Measurements from ENCODE around the gene AOAH.

The AOAH gene

DNA sequence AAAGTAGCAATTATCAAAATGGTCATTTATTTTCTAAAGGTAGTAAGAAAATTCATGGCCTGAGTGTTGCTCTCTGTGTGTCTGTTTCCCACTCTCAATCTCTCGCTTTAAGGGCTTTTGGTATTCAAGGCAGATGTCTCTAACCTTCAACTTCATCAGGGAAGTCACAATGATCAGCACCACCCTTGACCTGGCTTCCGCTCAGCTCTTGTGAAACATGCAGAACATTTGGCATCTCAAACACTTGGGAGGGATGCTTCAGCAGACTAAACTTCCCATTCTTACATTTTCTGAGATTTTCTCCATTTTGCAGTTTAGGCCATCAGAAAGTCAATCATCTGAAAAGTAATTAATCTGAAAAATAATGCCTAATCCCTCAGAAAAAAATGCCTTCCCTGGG, 129.8 kb downstream of the AOAH start:
- TF ChIP-seq, protein P1, sequence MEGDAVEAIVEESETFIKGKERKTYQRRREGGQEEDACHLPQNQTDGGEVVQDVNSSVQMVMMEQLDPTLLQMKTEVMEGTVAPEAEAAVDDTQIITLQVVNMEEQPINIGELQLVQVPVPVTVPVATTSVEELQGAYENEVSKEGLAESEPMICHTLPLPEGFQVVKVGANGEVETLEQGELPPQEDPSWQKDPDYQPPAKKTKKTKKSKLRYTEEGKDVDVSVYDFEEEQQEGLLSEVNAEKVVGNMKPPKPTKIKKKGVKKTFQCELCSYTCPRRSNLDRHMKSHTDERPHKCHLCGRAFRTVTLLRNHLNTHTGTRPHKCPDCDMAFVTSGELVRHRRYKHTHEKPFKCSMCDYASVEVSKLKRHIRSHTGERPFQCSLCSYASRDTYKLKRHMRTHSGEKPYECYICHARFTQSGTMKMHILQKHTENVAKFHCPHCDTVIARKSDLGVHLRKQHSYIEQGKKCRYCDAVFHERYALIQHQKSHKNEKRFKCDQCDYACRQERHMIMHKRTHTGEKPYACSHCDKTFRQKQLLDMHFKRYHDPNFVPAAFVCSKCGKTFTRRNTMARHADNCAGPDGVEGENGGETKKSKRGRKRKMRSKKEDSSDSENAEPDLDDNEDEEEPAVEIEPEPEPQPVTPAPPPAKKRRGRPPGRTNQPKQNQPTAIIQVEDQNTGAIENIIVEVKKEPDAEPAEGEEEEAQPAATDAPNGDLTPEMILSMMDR (IDR thresholded peaks at IDR 0.05; ENCODE audit: low read depth, low read length): no peak
- H3K4me3 ChIP-seq (replicated peaks in 1 of 2; ENCODE audit: low read depth in 2 of 2, low read length in 2 of 2): no peak overlapping the region
- no peak for DNase-seq (ENCODE audit: low read depth in 2 of 2)

DNA sequence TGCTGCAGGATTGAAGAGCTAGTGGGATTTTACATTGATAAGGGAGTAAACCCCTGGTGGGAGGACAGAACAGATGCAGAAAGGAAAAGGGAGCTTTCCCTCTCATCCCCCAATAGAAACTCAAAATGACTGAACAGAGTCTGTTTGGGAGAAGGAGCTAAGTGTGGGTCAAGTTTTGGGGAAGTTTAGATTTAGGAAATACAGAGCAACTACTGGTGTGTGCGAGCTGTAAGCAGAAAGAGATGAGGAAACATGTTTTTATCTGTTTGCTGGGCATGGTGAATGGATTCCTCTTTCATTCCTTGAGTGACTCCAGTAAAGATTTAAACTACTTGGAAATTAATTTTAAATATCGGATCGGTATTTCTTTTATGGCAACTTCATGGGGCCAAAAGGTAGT, 132.7 kb downstream of the AOAH start:
- no peak for DNase-seq (ENCODE audit: low read depth in 2 of 2)
- TF ChIP-seq, protein P1 (IDR thresholded peaks at IDR 0.05; ENCODE audit: low read depth, low read length): no peak
- no peak overlapping the region for H3K4me3 ChIP-seq (replicated peaks in 1 of 2; ENCODE audit: low read depth in 2 of 2, low read length in 2 of 2)

DNA sequence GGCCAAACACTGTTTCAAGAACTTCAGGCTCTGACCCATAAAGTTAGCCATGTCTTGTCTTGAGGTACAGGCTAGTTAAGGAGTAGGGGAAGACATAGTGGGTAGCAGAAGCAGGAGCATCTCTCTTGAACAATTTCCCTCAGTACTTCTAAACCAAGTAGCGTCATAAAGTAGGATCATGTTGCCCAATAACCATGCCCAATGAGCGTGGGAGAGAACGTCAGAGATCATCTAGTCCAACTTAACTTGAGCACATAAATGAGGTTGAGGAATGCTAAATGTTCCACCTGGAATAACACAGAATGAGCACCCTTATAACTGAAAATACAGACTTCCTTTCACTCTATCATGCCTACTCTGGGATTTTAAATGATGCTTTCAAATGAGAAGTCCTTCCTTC, 134.9 kb downstream of the AOAH start:
- TF ChIP-seq, protein P1 (IDR thresholded peaks at IDR 0.05; ENCODE audit: low read depth, low read length): no peak

DNA sequence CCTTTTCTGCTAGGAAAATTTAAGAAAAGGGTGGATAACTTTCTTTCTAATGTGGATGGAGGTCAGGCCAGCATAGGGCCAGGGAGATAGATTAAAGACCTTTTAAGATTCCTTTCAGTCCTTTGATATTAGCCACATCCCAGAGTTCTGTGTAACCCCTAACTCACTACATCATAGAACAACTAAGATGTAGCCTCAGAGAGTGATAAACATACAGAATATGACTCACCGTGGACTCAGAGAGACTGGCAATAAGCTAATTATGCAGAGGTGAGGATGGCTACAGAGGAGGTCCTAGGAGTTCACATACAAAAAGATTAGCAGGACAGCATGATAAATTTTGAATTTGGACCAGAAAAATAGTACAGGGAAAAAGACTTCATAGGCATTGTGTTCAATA, 141.0 kb downstream of the AOAH start:
- peak in 1 of 2 donors; percentile 15 for DNase-seq (ENCODE audit: low read depth in 2 of 2)
- TF ChIP-seq, protein P1 (IDR thresholded peaks at IDR 0.05; ENCODE audit: low read depth, low read length): no peak
- H3K4me3 ChIP-seq (replicated peaks in 1 of 2; ENCODE audit: low read depth in 2 of 2, low read length in 2 of 2): no peak overlapping the region

More for the DNA sequence above, 134.9 kb downstream of the AOAH start:
- H3K4me3 ChIP-seq (replicated peaks in 1 of 2; ENCODE audit: low read depth in 2 of 2, low read length in 2 of 2): no peak overlapping the region
- no peak for DNase-seq (ENCODE audit: low read depth in 2 of 2)

DNA sequence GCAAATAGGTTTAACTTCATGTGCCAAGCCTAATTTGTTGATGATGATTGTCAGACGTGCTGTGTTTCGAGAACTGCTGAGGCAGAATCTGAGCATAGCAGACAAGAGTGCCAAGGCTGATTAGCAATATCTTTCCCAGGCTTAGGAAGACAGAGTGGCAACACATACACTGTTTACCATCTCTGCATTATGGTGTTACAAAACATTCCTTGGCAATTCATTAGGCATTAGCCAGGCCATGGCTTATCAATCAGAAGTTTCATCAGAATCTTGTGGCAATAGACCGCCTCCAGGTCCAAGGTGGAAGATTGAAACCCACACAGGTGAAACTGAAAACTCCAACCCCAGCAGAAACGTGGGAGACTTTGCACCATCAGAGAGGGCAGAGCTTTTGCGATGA, 148.5 kb downstream of the AOAH start:
- TF ChIP-seq, protein P1 (IDR thresholded peaks at IDR 0.05; ENCODE audit: low read depth, low read length): no peak
- H3K4me3 ChIP-seq (replicated peaks in 1 of 2; ENCODE audit: low read depth in 2 of 2, low read length in 2 of 2): no peak overlapping the region
- DNase-seq (ENCODE audit: low read depth in 2 of 2): no peak

DNA sequence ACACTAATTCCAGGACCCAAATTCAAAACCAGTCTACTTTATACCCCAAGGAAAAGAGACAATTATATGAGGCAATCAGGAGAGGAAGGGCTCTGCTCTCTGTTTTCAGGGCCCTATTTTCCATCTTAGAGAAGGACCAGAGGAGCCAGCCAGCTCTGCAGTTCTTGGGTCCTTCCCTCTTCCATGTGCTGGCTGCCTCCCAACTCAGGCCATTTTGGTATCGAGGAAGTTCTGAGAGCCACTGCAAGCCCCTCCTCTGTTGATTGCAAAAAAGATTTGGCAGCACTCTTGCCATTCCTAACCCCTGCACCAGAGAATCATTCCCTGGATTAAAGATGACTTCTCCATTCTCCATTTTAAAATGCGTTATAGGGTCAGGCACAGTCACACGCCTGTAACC, 151.2 kb downstream of the AOAH start:
- no peak overlapping the region for H3K4me3 ChIP-seq (replicated peaks in 1 of 2; ENCODE audit: low read depth in 2 of 2, low read length in 2 of 2)
- TF ChIP-seq, protein P1 (IDR thresholded peaks at IDR 0.05; ENCODE audit: low read depth, low read length): no peak
- DNase-seq (ENCODE audit: low read depth in 2 of 2): no peak

DNA sequence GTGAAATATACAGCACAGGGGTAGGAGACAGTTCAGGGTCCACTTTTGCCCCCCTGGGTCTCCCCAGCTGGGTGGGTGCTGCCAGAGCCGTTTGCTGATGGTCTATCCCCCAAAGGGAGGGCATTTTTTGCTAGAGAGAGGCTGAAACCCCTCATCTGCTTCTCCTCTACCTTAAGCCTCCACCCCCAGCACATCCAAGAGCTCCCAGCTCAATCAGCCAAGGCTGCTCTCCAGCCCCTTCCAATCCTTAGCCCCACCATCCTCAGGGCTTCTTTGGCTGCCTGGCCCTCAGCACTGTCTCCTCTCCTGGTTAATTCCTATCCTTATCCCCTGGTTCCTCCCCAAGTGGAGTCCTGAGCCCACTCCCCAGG, 153.1 kb downstream of the AOAH start:
- TF ChIP-seq, protein P1 (IDR thresholded peaks at IDR 0.05; ENCODE audit: low read depth, low read length): no peak
- no peak overlapping the region for H3K4me3 ChIP-seq (replicated peaks in 1 of 2; ENCODE audit: low read depth in 2 of 2, low read length in 2 of 2)
- no peak for DNase-seq (ENCODE audit: low read depth in 2 of 2)

Data from cardiac fibroblast (primary cell).